Activated CD4-positive, alpha-beta T cell treated with anti-CD3 and anti-CD28 coated beads, Interleukin-2, amount 50 U/mL, for 4 hours (primary cell): ENCODE data around the gene TAS2R20.
"Not testable (repeated sequence)": the region's sequence is repeated elsewhere in the genome, so short reads cannot be mapped to it uniquely, and the experiment has no call there.

Experiments
- DNase-seq, 2 experiments: peaks; one replicate each; pipeline ENCODE4 v3.0.0-alpha.2; 2020

The TAS2R20 gene, protein sequence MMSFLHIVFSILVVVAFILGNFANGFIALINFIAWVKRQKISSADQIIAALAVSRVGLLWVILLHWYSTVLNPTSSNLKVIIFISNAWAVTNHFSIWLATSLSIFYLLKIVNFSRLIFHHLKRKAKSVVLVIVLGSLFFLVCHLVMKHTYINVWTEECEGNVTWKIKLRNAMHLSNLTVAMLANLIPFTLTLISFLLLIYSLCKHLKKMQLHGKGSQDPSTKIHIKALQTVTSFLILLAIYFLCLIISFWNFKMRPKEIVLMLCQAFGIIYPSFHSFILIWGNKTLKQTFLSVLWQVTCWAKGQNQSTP

GRCh38 chr12:10998204-10998603 is at the start of gene TAS2R20:
Gene TAS2R20 (minus strand): TSS chr12:10998304. CDS start chr12:10997875, 429 bp downstream.
- no peak for DNase-seq

DNA sequence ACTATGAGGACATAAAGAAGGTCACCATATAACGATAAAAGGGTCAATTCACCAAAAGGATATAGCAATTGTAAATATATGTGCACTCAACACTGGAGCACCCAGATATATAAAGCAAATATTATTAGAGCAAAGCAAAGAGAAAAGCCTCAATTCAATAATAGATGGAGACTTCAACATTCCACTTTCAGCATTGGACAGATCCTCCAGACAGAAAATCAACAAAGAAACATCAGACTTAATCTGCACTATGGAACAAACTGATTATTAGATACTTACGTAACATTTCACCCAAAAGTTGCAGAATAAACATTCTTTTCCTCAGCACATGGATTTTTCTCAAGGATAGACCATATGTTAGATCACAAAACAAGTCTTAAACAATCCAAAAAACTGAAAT is 43.3 kb upstream of the TAS2R20 start:
- not testable (repeated sequence) for DNase-seq

DNA sequence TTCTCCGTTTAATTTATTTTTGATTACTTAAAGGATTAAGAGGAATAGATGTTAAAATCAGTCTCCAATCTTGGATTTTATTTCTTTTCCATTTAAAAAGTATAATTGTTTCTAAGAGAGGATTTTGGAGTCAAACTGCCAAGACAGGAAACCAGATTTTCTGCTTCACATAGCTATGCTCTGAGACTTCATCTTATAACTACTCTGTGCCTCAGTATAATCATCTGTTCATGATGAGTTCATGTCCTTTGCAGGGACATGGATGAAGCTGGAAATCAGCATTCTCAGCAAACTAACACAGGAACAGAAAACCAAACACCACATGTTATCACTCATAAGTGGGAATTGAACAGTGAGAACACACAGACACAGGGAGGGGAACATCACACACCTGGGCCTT is 42.1 kb upstream of the TAS2R20 start:
- DNase-seq, result no peak

DNA sequence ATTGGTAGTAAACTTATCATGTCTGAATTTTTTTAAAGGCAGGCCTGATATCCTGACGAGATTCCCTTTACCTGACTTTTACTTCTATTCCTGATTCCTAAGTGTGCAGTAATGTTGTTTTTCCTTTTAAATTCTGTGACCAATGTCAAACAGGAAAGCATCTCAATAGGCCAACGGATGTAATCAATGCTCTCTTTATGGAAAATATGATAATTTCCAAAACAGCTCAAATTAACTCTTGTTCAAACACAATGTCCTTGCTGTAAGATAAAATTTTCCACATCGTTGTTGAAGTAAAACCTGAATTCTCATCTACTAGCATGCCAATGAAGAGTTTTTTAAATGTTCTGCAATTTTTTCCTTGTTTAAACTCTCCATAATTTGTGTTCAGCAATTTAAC is 41.1 kb upstream of the TAS2R20 start:
- no peak for DNase-seq

GRCh38 chr12:11033959-11034358 is 35.9 kb upstream of the TAS2R20 start:
- DNase-seq, result not testable (repeated sequence)

DNA sequence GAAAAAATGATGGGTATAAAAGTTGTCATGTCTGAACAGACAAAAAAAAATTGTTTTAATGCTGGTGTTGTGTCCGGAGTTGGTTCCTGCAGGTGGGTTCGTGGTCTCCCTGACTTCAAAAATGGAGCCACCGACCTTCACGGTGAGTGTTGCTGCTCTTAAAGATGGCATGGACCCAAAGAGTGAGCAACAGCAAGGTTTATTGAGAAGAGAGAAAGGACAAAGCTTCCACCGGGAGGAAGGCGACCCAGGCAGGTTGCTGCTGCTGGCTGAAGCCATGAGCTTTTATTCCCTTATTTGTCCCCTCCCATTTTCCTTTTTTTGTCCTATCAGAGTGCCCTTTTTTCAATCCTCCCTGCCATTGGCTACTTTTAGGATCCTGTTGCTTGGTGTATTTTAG is 33.2 kb upstream of the TAS2R20 start, which contains the start of gene TAS2R31:
TAS2R31 (minus strand) TSS at position 101 of the 400 bp plus-strand sequence; CDS start at position 29, 72 bp downstream.
- no peak for DNase-seq

- no peak for DNase-seq
Measured at GRCh38 chr12:11026118-11026517, 28.0 kb upstream of the TAS2R20 start.

- no peak for DNase-seq
Measured at GRCh38 chr12:11023387-11023786, 25.3 kb upstream of the TAS2R20 start.

DNA sequence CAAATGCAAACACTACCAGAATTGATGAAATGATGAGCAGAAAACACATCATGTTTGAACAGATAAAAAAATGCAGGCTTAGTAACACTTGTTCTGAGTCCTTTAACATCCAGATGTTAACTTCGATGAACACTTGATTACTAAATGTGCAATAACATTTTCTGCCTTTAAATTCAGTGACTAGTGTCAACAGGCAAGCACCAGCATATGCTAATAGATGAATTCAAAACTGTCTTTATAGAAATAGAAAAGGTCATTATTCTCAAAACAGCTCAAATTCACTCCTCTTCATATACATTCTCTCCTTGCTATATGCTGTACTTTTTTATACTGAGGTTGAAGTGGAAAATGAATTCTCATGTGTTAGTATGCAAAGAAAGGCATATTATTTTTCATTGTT is 24.4 kb upstream of the TAS2R20 start, which contains the start of gene TAS2R19:
TAS2R19 (minus strand) TSS at position 101 of the 400 bp plus-strand sequence; CDS start at position 52, 49 bp downstream.
- no peak for DNase-seq

- no peak for DNase-seq
Measured at GRCh38 chr12:11016937-11017336, 18.8 kb upstream of the TAS2R20 start.

DNA sequence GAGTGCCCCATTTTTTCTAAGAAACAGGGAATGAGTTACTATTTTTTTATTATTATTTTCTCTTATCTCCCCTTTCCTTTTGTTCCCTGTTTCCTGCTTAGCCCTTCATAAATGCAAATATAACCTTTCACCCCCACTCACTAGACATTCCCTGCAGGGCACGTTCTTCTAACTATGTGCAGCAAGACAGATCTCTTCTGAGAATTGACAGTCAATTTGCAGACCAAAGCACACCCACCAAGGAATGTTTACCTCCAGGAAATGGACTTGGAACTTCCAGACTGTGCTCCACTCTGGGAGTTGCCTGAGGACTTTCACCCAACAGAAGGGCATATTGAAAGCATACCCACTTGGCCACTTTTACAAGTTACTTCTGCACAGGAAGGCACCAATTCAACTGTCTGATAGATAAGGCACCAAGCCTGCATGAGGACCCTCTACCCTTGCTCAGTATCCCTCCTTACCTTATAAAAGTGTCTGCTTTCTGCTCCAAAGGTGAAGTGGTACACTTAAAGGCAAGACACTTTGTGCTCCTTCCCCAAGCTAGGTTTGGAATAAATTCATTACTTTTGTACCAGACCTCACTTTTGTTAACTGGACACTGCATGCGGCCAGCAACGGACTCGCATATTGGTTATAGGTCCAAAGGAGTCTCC is 17.8 kb upstream of the TAS2R20 start:
- DNase-seq, result no peak

DNA sequence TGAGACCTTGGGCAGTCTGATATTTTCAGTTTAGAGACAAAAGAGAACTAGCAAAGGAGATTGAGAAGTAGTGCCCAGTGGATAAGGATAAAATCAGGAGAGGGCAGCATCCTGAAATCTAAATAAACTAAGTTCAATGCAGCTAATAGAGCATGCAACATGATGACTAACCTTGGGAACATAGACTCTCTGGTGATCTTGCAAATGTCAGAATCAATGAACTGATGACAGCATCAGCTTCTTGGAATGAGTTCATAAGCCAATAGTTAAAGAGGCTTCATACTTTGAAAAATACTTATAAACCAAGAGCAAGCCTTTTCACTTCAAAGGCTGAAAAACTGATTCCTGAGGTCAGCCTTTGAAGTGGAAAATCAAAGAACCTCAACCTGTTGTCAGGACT is 16.1 kb upstream of the TAS2R20 start:
- no peak for DNase-seq

DNA sequence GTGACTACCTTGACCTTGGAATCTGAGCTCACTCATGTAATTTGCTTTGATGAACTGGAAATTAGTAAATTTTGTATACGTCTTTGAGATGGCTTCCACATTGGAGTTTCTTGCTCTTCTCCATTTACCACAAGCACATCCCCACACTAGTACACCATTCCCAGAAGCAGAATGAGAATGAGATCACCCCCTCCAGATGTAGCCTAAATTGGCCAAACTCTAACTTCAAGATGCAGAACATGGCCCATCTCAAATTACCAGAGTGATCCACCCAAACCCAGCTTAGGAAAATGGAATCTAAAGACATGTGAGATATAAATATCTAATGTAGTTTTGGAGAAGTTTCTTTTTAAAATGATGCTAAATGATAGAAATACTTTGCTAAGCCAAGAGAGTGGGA is 9.5 kb upstream of the TAS2R20 start:
- no peak for DNase-seq

- DNase-seq, result no peak
Measured at GRCh38 chr12:10994307-10994706, 3.8 kb downstream of the TAS2R20 start.

GRCh38 chr12:10989107-10989506 is 9.0 kb downstream of the TAS2R20 start:
- no peak for DNase-seq

DNA sequence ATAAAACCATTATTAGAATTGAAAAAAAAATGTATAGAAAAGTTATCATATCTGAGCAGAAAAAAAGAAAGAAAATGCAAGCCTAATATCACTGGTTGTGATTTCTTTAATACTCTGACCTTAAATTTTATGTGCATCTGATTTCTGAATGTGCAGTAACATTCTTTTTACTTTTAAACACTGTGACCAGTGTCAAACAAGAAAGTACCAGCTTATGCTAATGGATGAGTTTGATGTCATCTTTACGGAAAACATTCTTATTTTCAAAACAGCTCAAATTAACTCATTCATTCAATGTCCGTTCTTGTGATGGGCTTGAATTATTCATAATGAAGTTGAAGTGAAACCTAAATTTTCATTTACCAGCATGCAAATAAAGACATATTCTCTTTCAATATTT is 11.3 kb downstream of the TAS2R20 start, which contains the start of gene TAS2R50:
TAS2R50 (minus strand) TSS at position 101 of the 400 bp plus-strand sequence; CDS start at position 49, 52 bp downstream.
- no peak for DNase-seq

DNA sequence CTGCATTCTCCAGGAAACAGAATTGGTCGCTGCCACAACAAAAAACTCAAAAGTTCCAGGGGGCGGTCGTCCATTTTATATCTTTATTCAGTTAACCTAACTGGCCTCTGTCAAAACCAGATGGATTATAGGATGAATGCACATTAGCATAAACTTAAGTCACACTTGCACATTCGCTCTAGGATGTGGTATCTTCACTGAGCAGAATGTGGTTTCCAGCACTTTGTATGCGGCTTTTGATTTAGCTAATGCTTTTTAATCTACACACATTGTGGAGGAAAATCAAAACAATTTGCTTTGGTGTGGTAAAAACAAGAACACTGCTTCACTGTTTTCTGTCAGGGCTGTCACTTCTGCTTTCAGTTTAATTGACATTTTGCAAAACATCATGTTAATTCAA is 15.9 kb downstream of the TAS2R20 start:
- DNase-seq, result no peak

DNA sequence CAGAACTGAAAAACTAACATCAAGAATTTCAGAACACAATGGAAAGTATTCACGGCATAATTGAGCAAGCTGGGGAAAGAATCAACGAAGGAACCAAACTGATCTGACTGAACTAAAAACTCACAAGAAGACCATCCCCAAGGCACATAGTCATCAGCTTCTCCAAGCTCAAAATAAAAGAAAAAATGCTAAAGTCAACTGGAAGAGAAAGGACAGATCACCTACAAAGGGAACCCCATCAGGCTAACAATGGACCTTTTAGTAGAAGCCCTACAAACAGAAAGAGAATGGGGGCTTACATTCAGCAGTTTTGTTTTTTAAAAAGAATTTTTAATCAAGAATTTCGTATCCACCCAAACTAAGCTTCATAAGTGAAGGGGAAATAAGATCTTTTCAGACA is 23.1 kb downstream of the TAS2R20 start:
- DNase-seq, result no peak

DNA sequence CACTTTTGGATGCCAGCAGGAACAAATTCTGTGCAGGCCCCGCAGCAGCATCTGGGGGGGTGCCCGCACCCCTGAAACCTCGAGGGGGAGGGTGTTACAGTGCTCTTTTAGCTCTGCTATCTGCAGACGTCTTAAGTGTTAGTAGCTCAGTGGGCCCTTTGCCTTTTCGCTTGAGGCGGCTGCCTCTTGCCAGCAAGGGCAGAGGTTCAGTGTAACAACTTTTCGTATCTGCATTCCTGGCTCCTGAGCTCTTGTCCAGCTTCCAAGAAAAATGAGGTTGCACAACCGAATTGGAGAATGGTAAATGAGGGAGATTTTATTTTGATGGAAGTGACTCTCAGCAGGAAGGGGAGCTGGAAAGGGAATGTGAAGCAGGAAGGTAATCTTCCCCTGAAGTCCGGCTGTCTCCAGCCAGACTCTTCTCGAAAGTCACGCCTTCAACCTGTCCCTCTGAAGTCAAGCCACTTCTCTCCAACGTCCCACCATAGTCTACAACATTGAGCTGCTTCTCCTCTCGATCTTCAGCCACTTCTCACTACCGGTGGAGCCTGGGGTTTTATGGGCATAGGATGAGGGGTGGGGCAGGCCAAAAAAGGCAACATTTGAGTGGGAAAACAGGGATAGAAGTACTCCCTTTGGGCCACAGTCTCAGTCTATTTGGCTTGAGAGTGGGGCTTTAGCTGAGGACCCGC is 29.2 kb downstream of the TAS2R20 start:
- DNase-seq, result no peak

DNA sequence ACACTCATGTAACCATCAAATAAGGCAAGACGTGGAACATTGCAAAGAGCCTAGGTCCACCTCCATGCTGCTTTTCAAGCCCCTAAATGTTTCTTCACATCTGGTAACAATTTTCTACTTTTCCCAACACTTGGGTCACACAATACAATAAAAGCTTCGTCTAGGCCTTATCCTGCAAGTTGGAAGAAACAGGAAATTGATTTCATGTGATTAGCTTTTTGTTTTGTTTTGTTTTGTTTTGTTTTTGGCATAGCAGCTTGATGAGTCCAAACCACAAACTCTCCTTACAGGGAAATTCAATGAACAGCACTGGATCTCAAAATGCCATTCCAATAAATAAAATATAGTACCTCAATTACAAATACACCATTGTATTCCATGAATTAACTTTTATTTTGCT is 30.7 kb downstream of the TAS2R20 start:
- DNase-seq, result no peak

DNA sequence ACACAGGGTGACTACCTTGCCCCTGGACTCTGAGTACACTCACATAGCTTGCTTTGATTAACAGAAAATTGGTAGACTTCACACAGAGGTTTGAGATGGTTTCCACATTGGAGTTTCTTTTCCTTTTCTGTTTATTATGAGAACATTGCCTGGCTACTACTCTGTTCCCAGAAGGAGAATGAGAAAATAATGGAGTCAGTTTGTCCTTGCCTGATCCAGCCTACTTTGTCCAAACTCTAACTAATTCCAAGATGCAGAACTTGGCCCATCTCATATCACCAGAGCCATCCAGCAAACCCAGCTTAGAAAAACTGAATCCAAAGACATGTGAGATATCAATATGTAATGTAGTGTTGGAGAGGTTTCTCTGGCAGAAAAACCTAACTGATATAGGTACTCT is 31.8 kb downstream of the TAS2R20 start:
- DNase-seq, result no peak

DNA sequence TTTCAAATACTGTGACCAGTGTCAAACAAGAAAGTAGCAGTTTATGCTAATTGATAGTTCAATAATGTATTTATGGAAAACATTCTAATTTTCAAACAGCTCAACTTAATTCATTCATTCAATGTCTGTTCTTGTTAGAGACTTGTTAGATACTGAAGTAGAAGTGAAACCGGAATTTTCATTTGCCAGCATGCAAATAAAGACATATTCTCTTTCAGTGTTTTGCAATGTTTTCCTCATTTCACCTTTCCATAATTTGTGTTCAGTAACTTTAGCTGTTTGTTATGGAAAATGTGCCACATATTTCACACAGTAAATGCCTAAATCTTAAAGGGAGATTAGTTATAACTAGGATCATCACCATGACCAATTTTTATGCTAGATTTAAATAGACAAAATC is 32.6 kb downstream of the TAS2R20 start:
- no peak for DNase-seq

GRCh38 chr12:10960211-10960610 is 37.9 kb downstream of the TAS2R20 start:
- no peak for DNase-seq

- DNase-seq, result no peak
Measured at GRCh38 chr12:10959804-10960203, 38.3 kb downstream of the TAS2R20 start.
